ENCODE measurements around the gene UBAC2.
"Not testable (repeated sequence)": the region's sequence is repeated elsewhere in the genome, so short reads cannot be mapped to it uniquely, and the experiment has no call there.

DNA sequence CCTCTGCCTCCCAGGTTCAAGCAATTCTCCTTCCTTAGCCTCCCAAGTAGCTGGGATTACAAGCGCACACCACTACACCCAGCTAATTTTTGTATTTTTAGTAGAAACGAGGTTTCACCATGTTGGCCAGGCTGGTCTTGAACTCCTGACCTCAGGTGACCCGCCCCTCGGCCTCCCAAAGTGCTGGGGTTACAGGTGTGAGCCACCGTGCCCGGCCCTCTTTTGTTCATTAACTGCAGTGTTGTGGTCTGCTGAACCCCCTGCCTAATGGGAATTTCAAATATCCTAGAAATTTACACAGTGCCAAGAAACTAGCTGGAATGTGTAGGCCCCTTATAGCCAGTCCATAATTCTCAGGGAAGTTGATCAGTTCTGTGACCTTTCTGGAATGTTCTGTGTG, 188.4 kb downstream of the UBAC2 start:
- TF ChIP-seq, protein P1, sequence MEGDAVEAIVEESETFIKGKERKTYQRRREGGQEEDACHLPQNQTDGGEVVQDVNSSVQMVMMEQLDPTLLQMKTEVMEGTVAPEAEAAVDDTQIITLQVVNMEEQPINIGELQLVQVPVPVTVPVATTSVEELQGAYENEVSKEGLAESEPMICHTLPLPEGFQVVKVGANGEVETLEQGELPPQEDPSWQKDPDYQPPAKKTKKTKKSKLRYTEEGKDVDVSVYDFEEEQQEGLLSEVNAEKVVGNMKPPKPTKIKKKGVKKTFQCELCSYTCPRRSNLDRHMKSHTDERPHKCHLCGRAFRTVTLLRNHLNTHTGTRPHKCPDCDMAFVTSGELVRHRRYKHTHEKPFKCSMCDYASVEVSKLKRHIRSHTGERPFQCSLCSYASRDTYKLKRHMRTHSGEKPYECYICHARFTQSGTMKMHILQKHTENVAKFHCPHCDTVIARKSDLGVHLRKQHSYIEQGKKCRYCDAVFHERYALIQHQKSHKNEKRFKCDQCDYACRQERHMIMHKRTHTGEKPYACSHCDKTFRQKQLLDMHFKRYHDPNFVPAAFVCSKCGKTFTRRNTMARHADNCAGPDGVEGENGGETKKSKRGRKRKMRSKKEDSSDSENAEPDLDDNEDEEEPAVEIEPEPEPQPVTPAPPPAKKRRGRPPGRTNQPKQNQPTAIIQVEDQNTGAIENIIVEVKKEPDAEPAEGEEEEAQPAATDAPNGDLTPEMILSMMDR (conservative IDR thresholded peaks at IDR 0.05): not testable (repeated sequence)
- not testable (repeated sequence) for TF ChIP-seq EZH2 (IDR thresholded peaks at IDR 0.05; ENCODE audit: low read depth)

Data from PC-9 (cell line).